ENCODE measurements around the gene OTOF. TPM values are rescaled to one million over a fixed set of nuclear protein-coding genes. Genes with fewer than 3 reads are reported as not detected.

The OTOF gene
- total and polyA plus RNA-seq, 2 of the 4 experiments (the other 2 are of a cell fraction), result 0.03 TPM; not detected in 1

- CTCF ChIA-PET, result no interaction called here
These were observed 5.6 kb upstream of the OTOF start for GRCh38 chr2:26483516-26483915.

More at GRCh38 chr2:26483516-26483915, 5.6 kb upstream of the OTOF start:
- Histone ChIP-seq H3K4me2 (ENCODE audit: low read depth, low read length) (no peak overlapping the region), H3K27ac (ENCODE audit: insufficient read depth, low read length) (no peak overlapping the region), H3K14ac (replicated peaks; ENCODE audit: low read depth, low read length) (no peak overlapping the region), H4K5ac (ENCODE audit: low read depth, low read length) (no peak overlapping the region), H2BK120ac (ENCODE audit: low read depth, low read length) (no peak overlapping the region), H2BK20ac (ENCODE audit: low read depth, low read length) (no peak overlapping the region), H3K79me1 (ENCODE audit: low read depth in 1 of 2, low read length in 2 of 2) (no peaks in the 10 kb centered on the region), H3K4me1 (ENCODE audit: control insufficient read depth, insufficient read depth, low read length) (no peaks in the 10 kb centered on the region), H2BK15ac (ENCODE audit: low read depth, low read length) (no peak overlapping the region), H2AFZ (replicated peaks; ENCODE audit: low read length, poor library complexity) (no peak overlapping the region), H2BK5ac (ENCODE audit: low read depth, low read length, poor library complexity, severe bottlenecking) (no peak overlapping the region), H4K8ac (ENCODE audit: low read depth in 2 of 2, low read length in 2 of 2) (no peak overlapping the region), H4K20me1 (ENCODE audit: insufficient read depth, low read length) (no peaks in the 10 kb centered on the region), H4K91ac (ENCODE audit: insufficient read depth, low read depth, low read length) (no peak overlapping the region), H3K56ac (ENCODE audit: extremely low read depth, insufficient read depth, low read length) (no peak overlapping the region), H3K23ac (ENCODE audit: low read depth, low read length) (no peak overlapping the region), H3K9me3 (ENCODE audit: control insufficient read depth, insufficient read depth, low read length) (no peaks in the 10 kb centered on the region), H3K27me3 (ENCODE audit: control insufficient read depth, insufficient read depth, low read length) (peaks cover 26% of the 10 kb centered on the region; the same call in 1 of the 2 replicates), H3K9me1 (ENCODE audit: insufficient read depth, low read length) (peaks cover 6% of the 10 kb centered on the region), H3K36me3 (ENCODE audit: control insufficient read depth, insufficient read depth, low read length) (no peaks in the 10 kb centered on the region), H3K4me3 (ENCODE audit: insufficient read depth, low read depth, low read length) (no peak overlapping the region), H3K18ac (ENCODE audit: low read depth, low read length) (no peak overlapping the region), H2AK5ac (ENCODE audit: low read depth, low read length) (no peak overlapping the region), H3K9ac (ENCODE audit: low read depth, low read length) (no peak overlapping the region), H3K4ac (ENCODE audit: low read depth, low read length) (no peak overlapping the region), H2AK9ac (replicated peaks; ENCODE audit: low read depth, low read length, poor library complexity) (no peak overlapping the region)
- intact Hi-C loops (cut with micrococcal nuclease), result loop anchor here (5.0 kb wide), 1 partner anchor 234 kb away; no protein-coding TSS in a partner anchor
- ATAC-seq (ENCODE audit: low read depth) (no peak), DNase-seq (no peak)
- in situ Hi-C loops (cut with MboI; ENCODE audit: low sequenced_read_pairs), result no loop called here
- no TSS peak for BruUV-seq (replicated peaks)
- TF ChIP-seq FOS (IDR thresholded peaks at IDR 0.05; ENCODE audit: low read depth, low read length) (no peak), MAFK (IDR thresholded peaks at IDR 0.05; ENCODE audit: low read depth, low read length) (no peak), ELK1 (IDR thresholded peaks at IDR 0.05; ENCODE audit: borderline replicate concordance, low read depth, low read length) (no peak), MXI1 (IDR thresholded peaks at IDR 0.05; ENCODE audit: borderline replicate concordance, low read depth, low read length) (no peak), RCOR1 (IDR thresholded peaks at IDR 0.05; ENCODE audit: insufficient replicate concordance, low read length) (no peak), RAD21 (IDR thresholded peaks at IDR 0.05; ENCODE audit: low read length) (no peak), USF2 (IDR thresholded peaks at IDR 0.05; ENCODE audit: low read depth, low read length) (no peak), RFX5 (IDR thresholded peaks at IDR 0.05; ENCODE audit: low read depth, low read length) (no peak), MAZ (IDR thresholded peaks at IDR 0.05; ENCODE audit: borderline replicate concordance, low read depth, low read length) (no peak), CTCF (conservative IDR thresholded peaks at IDR 0.05; ENCODE audit: low read depth, low read length) (no peak), CEBPB (IDR thresholded peaks at IDR 0.05; ENCODE audit: low read depth, low read length) (no peak), CHD1 (IDR thresholded peaks at IDR 0.05; ENCODE audit: low read depth, low read length) (no peak), POLR2A (IDR thresholded peaks at IDR 0.05; ENCODE audit: low read depth, low read length) (no peak), SMC3 (IDR thresholded peaks at IDR 0.05; ENCODE audit: low read depth, low read length) (no peak), BHLHE40 (IDR thresholded peaks at IDR 0.05; ENCODE audit: low read depth, low read length) (no peak), NFE2L2 (IDR thresholded peaks at IDR 0.05; ENCODE audit: low read depth, low read length) (no peak)
- POLR2A ChIA-PET (ENCODE audit: unreplicated experiment), result no interaction called here
- dilution Hi-C loops (cut with HindIII; ENCODE audit: low sequenced_read_pairs, unreplicated experiment), result no loop called here
- 33% methylated on average over 4 of the region's 11 CpGs; no CpG with 5 or more reads in 1 of the 2 experiments for WGBS, 2 experiments (ENCODE audit: extremely low coverage in 2 of 2, insufficient read length in 1 of 2)
